ENCODE measurements around the gene ADCY6. TPM values are rescaled to one million over a fixed set of nuclear protein-coding genes. Genes with fewer than 3 reads are reported as not detected.
A peak's percentile ranks its signal among the peaks of the same experiment; 100 is the strongest.

ADCY6 gene
- total and polyA plus RNA-seq, 5 donors, result 51.4 to 125 (median 93.2) TPM

DNA sequence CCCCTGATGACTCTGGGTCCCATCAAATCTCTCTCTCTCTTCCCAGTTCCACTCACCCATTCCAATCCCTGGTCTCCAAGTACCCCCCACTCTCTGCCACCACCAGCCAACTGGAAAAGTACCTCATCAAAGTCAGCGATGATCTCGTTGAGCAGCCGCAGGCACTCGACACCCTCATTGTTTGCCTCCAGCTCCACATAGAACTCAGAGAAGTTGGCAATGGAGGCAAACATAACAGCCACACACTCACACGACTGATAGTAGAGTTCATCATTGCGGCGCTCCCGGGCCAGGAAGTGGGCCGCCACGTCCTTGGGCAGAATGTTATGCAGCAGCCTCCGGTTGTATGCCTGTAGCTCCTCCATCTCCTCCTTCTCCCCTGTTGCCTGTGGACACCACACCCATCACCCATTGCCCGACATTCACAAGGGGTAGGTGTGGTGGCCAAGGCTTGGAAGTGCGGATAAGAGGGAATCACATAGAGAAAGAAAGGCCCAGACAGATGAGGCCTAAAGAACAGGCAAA lies 17.2 kb downstream of the ADCY6 start:
- Histone ChIP-seq H3K9me3 (ENCODE audit: control insufficient read depth, low read length) (no peaks in the 10 kb centered on the region), H3K4me3 (ENCODE audit: low read length) (no peak overlapping the region), H3K4me1 (ENCODE audit: control insufficient read depth, insufficient read depth, low read length) (peaks cover 7% of the 10 kb centered on the region), H3K27ac (ENCODE audit: low read length) (peak overlapping the region; percentile 7), H3K27me3 (ENCODE audit: control insufficient read depth, insufficient read depth) (no peaks in the 10 kb centered on the region)
- peak; percentile 15 to 37 for ATAC-seq
- peak in 1 of 3 donors; percentile 60 for DNase-seq
- intact Hi-C loops (cut with DNase I), result no loop called here
- 65% methylated on average over 13 of the region's 13 CpGs for WGBS

DNA sequence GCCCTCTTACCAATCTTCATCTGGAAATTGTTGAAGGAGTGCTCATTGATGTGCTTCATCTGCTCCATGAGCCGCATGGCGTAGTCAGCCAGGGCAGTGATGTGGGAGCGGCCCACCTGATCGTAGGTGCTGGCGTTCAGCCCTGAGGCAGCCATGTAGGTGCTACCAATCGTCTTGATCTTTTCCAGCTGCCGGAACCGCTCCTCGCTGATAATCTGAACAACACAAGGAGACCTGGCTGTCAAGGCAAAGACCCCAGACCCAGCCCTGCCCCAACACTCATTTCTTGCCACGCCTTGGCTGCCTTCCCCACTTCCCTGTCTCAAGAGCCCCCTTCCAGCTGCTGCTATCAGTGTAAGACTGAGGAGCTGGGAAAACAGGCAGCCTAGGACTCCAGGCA lies 18.1 kb downstream of the ADCY6 start:
- Histone ChIP-seq H3K4me1 (ENCODE audit: control insufficient read depth, insufficient read depth, low read length) (peaks cover 9% of the 10 kb centered on the region), H3K9me3 (ENCODE audit: control insufficient read depth, low read length) (no peaks in the 10 kb centered on the region), H3K4me3 (ENCODE audit: low read length) (no peak overlapping the region), H3K27me3 (ENCODE audit: control insufficient read depth, insufficient read depth) (no peaks in the 10 kb centered on the region), H3K27ac (ENCODE audit: low read length) (no peak overlapping the region)
- intact Hi-C loops (cut with DNase I), result no loop called here
- ATAC-seq, result no peak
- 90% methylated on average over 10 of the region's 10 CpGs for WGBS
- DNase-seq, result no peak

DNA sequence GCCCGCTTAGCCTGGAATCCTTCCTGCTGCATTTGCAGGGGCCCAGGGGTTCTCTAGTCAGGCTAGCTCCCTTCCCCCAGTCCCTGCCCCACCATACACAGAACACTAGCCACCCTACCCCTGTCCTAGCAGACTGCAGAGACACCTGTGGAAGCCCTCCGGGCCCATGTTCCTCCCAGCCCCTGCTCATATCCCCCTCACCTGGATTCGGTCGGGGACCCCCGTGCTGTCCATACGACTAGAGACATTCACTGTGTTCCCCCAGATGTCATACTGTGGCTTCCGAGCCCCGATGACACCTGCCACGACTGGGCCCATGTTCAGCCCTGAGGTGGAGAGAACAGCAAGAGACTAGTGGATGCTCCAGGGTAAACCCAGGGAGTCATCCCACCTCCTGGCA lies 20.2 kb downstream of the ADCY6 start:
- ATAC-seq (no peak), DNase-seq (no peak)
- peaks cover 9% of the 10 kb centered on the region for H3K4me1 ChIP-seq (ENCODE audit: control insufficient read depth, insufficient read depth, low read length)
- H3K4me3 ChIP-seq (ENCODE audit: low read length), result no peak overlapping the region
- no peaks in the 10 kb centered on the region for H3K27me3 ChIP-seq (ENCODE audit: control insufficient read depth, insufficient read depth)
- intact Hi-C loops (cut with DNase I), result no loop called here
- H3K27ac ChIP-seq (ENCODE audit: low read length), result no peak overlapping the region
- 92% methylated on average over 9 of the region's 9 CpGs for WGBS
- no peaks in the 10 kb centered on the region for H3K9me3 ChIP-seq (ENCODE audit: control insufficient read depth, low read length)

DNA sequence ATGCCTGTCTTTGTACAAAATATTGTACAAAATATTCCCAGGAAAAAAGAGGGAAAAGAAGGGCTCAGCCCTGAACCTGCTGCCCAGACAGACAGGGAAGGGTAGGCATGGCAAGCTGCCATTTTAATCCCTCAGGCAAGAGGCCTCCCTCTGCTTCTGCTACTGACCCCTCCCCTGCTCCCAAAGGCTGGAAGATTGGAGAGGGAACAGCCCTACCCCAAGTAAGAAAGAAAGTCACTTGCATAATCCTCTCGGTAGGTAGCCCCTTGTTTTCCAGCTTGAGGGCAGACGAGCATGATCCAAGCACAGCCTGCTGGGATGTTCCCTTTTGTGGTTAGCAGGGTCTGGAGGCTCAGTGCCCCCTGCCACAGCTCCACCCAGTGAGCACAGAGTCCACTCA lies 20.7 kb downstream of the ADCY6 start:
- H3K4me3 ChIP-seq (ENCODE audit: low read length), result no peak overlapping the region
- no peaks in the 10 kb centered on the region for H3K27me3 ChIP-seq (ENCODE audit: control insufficient read depth, insufficient read depth)
- H3K4me1 ChIP-seq (ENCODE audit: control insufficient read depth, insufficient read depth, low read length), result peaks cover 9% of the 10 kb centered on the region
- DNase-seq (no peak), ATAC-seq (no peak)
- WGBS, result 59% methylated on average over 2 of the region's 2 CpGs
- no peak overlapping the region for H3K27ac ChIP-seq (ENCODE audit: low read length)
- no peaks in the 10 kb centered on the region for H3K9me3 ChIP-seq (ENCODE audit: control insufficient read depth, low read length)
- intact Hi-C loops (cut with DNase I), result no loop called here

DNA sequence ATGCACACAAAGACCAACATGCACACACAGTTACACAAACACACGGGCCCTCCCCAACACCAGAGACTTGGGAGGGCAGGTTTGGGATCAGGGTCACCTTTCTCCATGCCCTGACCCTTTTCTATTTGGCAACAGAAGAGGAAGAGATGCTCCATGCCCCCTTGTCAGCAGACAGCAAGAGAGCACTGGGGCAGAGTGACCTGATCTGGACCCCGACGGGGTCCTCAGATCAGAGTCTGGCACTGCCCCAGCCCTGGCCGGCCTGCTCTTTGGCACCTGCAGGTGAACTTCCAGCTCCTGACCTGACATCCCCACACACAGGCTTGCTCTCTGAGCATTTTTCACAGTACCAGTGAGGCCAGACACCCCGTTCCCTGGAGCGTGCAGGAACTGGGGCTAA lies 21.4 kb downstream of the ADCY6 start:
- Histone ChIP-seq H3K27me3 (ENCODE audit: control insufficient read depth, insufficient read depth) (no peaks in the 10 kb centered on the region), H3K9me3 (ENCODE audit: control insufficient read depth, low read length) (no peaks in the 10 kb centered on the region), H3K4me1 (ENCODE audit: control insufficient read depth, insufficient read depth, low read length) (peaks cover 9% of the 10 kb centered on the region), H3K27ac (ENCODE audit: low read length) (peak overlapping the region; percentile 32), H3K4me3 (ENCODE audit: low read length) (no peak overlapping the region)
- WGBS, result 53% methylated on average over 6 of the region's 6 CpGs
- intact Hi-C loops (cut with DNase I), result no loop called here
- DNase-seq (no peak), ATAC-seq (no peak)

DNA sequence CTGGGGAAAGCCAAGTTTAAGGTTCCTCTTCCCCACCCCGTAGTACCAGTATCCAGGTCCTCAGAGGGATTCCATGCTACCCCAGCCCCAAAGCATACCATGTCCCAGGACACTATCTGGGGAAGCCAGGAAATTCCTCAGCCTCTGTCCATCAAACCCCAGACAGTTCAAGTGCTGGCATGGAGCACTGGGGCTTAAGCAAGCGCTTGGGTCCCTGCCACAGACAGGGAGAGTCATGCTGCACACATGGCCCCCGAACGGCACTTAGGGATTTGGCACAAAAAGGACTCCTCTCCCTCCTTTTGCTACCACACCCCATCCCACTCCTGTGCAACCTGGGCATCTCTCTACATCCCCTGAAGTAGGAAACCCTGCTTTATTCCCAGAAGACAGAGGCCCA lies 21.8 kb downstream of the ADCY6 start:
- Histone ChIP-seq H3K9me3 (ENCODE audit: control insufficient read depth, low read length) (no peaks in the 10 kb centered on the region), H3K27me3 (ENCODE audit: control insufficient read depth, insufficient read depth) (no peaks in the 10 kb centered on the region), H3K4me1 (ENCODE audit: control insufficient read depth, insufficient read depth, low read length) (peaks cover 7% of the 10 kb centered on the region), H3K27ac (ENCODE audit: low read length) (peak overlapping the region; percentile 32), H3K4me3 (ENCODE audit: low read length) (no peak overlapping the region)
- DNase-seq (peak; percentile 81 to 86 (median 84)), ATAC-seq (peak; percentile 79 to 82)
- WGBS, result 35% methylated on average over 4 of the region's 4 CpGs
- intact Hi-C loops (cut with DNase I), result no loop called here

DNA sequence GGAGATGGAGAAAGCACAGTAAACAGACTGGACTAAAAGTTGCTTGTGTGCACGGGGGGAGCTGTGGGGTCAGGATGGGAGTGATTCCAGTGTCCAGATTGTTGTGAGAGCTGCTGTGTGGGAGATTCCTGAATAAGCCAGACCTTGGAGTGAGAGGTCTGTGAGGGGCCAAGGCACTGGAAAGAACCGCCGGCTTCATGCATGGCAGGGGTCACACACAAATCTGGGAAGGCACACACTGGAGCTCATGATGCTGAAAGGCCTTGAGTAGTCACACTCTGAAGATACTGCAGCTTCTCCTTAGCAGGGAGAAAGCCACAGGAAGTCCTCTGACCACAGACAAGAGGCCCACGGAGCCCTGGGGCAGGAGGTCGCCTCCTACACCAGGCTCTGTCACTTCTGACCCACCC lies 23.1 kb downstream of the ADCY6 start:
- 57% methylated on average over 5 of the region's 5 CpGs for WGBS
- no peaks in the 10 kb centered on the region for H3K27me3 ChIP-seq (ENCODE audit: control insufficient read depth, insufficient read depth)
- peaks cover 7% of the 10 kb centered on the region for H3K4me1 ChIP-seq (ENCODE audit: control insufficient read depth, insufficient read depth, low read length)
- no peak overlapping the region for H3K4me3 ChIP-seq (ENCODE audit: low read length)
- no peak for DNase-seq
- no peak for ATAC-seq
- intact Hi-C loops (cut with DNase I), result no loop called here
- H3K27ac ChIP-seq (ENCODE audit: low read length), result no peak overlapping the region
- no peaks in the 10 kb centered on the region for H3K9me3 ChIP-seq (ENCODE audit: control insufficient read depth, low read length)

DNA sequence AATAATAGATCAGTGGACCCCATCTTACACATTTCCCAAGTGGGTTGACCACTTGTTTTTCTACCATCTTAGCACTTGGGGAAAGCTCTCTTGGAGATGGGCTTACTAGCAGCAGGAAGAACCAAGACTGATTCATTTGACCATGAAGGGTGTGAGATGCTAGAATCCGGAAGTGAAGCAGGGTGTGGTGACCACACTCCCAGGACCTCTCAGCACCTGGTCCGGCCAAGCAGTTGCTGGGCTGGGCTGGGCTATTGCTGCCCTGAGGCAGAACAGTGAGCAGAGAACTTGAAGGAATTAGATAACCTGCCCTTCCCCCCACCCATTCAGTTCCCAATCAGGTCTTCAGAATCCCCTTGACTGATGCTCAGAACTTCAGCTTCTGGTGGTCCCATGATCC lies 24.4 kb downstream of the ADCY6 start:
- no peak for ATAC-seq
- 68% methylated on average over 2 of the region's 2 CpGs for WGBS
- intact Hi-C loops (cut with DNase I), result no loop called here
- H3K9me3 ChIP-seq (ENCODE audit: control insufficient read depth, low read length), result no peaks in the 10 kb centered on the region
- no peaks in the 10 kb centered on the region for H3K27me3 ChIP-seq (ENCODE audit: control insufficient read depth, insufficient read depth)
- H3K27ac ChIP-seq (ENCODE audit: low read length), result no peak overlapping the region
- H3K4me3 ChIP-seq (ENCODE audit: low read length), result no peak overlapping the region
- H3K4me1 ChIP-seq (ENCODE audit: control insufficient read depth, insufficient read depth, low read length), result peaks cover 7% of the 10 kb centered on the region
- no peak for DNase-seq

DNA sequence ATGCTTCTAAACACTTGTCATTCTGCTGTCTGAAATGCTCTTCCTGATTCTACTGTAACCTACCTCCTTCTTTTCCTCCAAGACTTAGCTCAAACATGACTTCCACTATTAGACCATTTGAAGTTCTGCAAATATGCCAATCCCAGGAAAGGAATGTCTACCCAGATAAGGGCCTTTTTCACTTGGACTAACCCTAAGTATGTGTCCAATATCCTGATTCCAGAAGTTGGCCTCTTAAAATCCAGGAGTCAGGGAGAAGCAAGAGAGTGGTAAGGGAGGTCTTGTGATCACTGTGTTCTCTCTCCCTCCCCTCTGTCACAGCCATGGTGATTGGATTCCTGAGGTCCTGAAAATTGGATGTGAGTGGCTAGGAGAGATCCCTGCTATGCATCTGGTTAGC lies 30.2 kb downstream of the ADCY6 start:
- no peak overlapping the region for H3K4me3 ChIP-seq (ENCODE audit: low read length)
- intact Hi-C loops (cut with DNase I), result no loop called here

DNA sequence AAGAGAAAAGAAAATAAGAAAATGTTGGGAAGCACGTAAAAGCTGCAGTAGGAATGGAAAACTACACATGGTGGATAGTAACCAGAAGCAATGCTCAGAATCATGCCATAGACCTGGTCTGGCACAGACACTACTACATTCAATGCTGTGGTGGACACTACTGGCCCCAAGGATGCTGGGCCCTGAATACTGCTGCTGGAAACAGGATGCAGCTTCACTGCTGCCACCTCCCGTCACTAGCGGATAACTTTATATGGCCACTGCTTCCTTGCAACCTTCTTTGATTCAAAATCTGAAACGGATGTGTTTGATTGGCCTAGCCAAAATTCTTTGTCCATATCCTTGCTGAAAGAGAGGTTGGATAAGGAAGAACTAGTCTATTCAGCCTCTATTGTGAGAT lies 30.7 kb downstream of the ADCY6 start:
- Histone ChIP-seq H3K27me3 (ENCODE audit: control insufficient read depth, insufficient read depth) (no peaks in the 10 kb centered on the region), H3K4me3 (ENCODE audit: low read length) (no peak overlapping the region), H3K4me1 (ENCODE audit: control insufficient read depth, insufficient read depth, low read length) (peaks cover 1% of the 10 kb centered on the region), H3K27ac (ENCODE audit: low read length) (no peak overlapping the region), H3K9me3 (ENCODE audit: control insufficient read depth, low read length) (no peaks in the 10 kb centered on the region)
- no peak for ATAC-seq
- DNase-seq, result no peak
- intact Hi-C loops (cut with DNase I), result no loop called here
- WGBS, result 52% methylated on average over 4 of the region's 4 CpGs

More for the DNA sequence above, 30.2 kb downstream of the ADCY6 start:
- H3K27ac ChIP-seq (ENCODE audit: low read length), result no peak overlapping the region
- peaks cover 1% of the 10 kb centered on the region for H3K4me1 ChIP-seq (ENCODE audit: control insufficient read depth, insufficient read depth, low read length)
- DNase-seq (no peak), ATAC-seq (no peak)
- H3K9me3 ChIP-seq (ENCODE audit: control insufficient read depth, low read length), result no peaks in the 10 kb centered on the region
- no peaks in the 10 kb centered on the region for H3K27me3 ChIP-seq (ENCODE audit: control insufficient read depth, insufficient read depth)

DNA sequence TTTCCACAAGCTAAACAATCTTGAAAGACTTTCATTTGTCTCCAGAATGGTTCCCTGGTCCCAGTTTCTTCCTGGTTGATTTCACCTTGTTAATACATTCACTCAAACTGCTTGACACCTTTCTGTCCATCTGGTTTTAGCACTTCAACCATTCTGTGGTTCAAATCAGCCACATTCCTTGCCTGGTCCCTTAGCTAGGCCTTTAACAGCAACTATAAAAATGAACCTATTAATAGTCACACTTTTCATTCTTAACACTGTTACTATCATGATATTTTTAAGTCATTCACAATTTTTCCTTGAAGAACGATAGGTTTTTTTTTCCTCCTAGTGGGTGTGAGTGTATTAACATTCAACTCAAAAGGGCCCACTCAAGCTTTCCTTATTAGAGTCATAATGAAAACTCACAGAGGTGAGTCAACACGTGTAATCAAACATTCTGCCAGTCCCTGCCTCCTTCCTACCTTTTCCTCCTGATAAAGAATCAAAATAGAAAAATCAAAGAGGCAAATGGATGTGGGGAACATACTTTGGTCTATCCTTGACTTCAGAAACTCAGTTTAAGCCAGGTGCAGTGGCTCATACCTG lies 38.0 kb downstream of the ADCY6 start:
- Histone ChIP-seq H3K27ac (ENCODE audit: low read length) (no peak overlapping the region), H3K4me1 (ENCODE audit: control insufficient read depth, insufficient read depth, low read length) (peaks cover 1% of the 10 kb centered on the region), H3K9me3 (ENCODE audit: control insufficient read depth, low read length) (no peaks in the 10 kb centered on the region), H3K4me3 (ENCODE audit: low read length) (no peak overlapping the region), H3K27me3 (ENCODE audit: control insufficient read depth, insufficient read depth) (no peaks in the 10 kb centered on the region)
- DNase-seq (no peak), ATAC-seq (no peak)
- 40% methylated on average over 2 of the region's 2 CpGs for WGBS
- intact Hi-C loops (cut with DNase I), result loop anchor here in 1 of 4 donors (5.0 kb wide), 1 partner anchor 46 kb away; no protein-coding TSS in a partner anchor

DNA sequence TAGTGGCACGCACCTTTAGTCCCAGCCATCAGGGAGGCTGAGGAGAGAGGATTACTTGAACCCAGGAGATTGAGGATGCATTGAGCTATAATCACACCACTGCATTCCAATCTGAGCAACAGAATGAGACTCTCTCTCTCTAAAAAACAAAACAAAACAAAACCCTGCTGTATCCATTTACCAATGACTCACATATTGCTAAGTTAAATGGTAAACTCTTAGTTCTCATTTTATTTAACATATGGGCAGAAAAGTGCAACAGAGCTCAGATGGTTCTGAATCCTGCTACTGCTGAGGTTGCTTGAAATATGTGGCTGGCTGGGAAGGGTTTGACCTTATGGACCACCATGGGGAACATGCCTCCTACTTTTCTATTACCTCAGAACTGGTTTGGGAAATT lies 38.7 kb downstream of the ADCY6 start:
- 92% methylated on average over 1 of the region's 1 CpG for WGBS
- intact Hi-C loops (cut with DNase I), result loop anchor here in 1 of 4 donors (5.0 kb wide), 1 partner anchor 47 kb away; no protein-coding TSS in a partner anchor
- ATAC-seq (no peak), DNase-seq (no peak)
- peaks cover 1% of the 10 kb centered on the region for H3K4me1 ChIP-seq (ENCODE audit: control insufficient read depth, insufficient read depth, low read length)
- H3K4me3 ChIP-seq (ENCODE audit: low read length), result no peak overlapping the region
- H3K27me3 ChIP-seq (ENCODE audit: control insufficient read depth, insufficient read depth), result no peaks in the 10 kb centered on the region
- H3K9me3 ChIP-seq (ENCODE audit: control insufficient read depth, low read length), result no peaks in the 10 kb centered on the region
- H3K27ac ChIP-seq (ENCODE audit: low read length), result no peak overlapping the region
